Common myeloid progenitor, CD34-positive (primary cell): ENCODE measurements around the gene LOC101059915.
"Not testable (repeated sequence)": the region's sequence is repeated elsewhere in the genome, so short reads cannot be mapped to it uniquely, and the experiment has no call there.

Experiments used
- CTCF ChIA-PET: fragments of 350-600 bp; sonication (Branson Sonifier 250); formaldehyde crosslinking; loops from one replicate; lab custom pipeline; 2021; ENCODE audit warnings: antibody characterized with exemption; lab: Charles Lee
- POLR2A ChIA-PET: fragments of 350-600 bp; sonication (Branson Sonifier 250); formaldehyde crosslinking; loops from one replicate; lab custom pipeline; 2021; ENCODE audit warnings: antibody characterized with exemption; lab: Charles Lee
- DNase-seq, 3 donors: peaks; one replicate each; pipeline versions ENCODE4 v3.0.0 to v3.0.0-alpha.2; 2013
- H3K27ac ChIP-seq, 2 experiments: 1 replicate in 1 of 2; 2 replicates in 1 of 2; pipeline ENCODE4 v1.7.0; 2013; ENCODE audit warnings: inconsistent platforms in 2 of 2, low read length in 2 of 2, mild to moderate bottlenecking in 2 of 2, low read depth in 1 of 2, moderate library complexity in 1 of 2; ENCODE audit not compliant: severe bottlenecking in 2 of 2, insufficient read depth in 1 of 2, poor library complexity in 1 of 2
- H3K27me3 ChIP-seq, 5 experiments: replicated peaks in 2 of 5; 1 replicate in 3 of 5; 2 replicates in 2 of 5; pipeline versions ENCODE4 v1.6.1 to v1.7.0; 2013; ENCODE audit warnings: low read length in 4 of 5, mild to moderate bottlenecking in 2 of 5, moderate library complexity in 2 of 5, inconsistent platforms in 1 of 5; ENCODE audit not compliant: insufficient read depth in 5 of 5, control insufficient read depth in 4 of 5
- H3K36me3 ChIP-seq, 4 experiments: 1 replicate in 2 of 4; 2 replicates in 2 of 4; pipeline versions ENCODE4 v1.6.1 to v1.7.0; 2013; ENCODE audit warnings: low read length in 3 of 4, control low read depth in 1 of 4, mild to moderate bottlenecking in 1 of 4; ENCODE audit not compliant: control insufficient read depth in 4 of 4, insufficient read depth in 4 of 4
- H3K4me1 ChIP-seq, 4 experiments: 1 replicate in 3 of 4; 2 replicates in 1 of 4; pipeline versions ENCODE4 v1.6.1 to v1.7.1; 2013; ENCODE audit warnings: low read length in 3 of 4, mild to moderate bottlenecking in 3 of 4, control low read depth in 1 of 4, inconsistent platforms in 1 of 4, moderate library complexity in 1 of 4; ENCODE audit not compliant: control insufficient read depth in 4 of 4, insufficient read depth in 4 of 4; ENCODE audit errors: control extremely low read depth in 1 of 4
- H3K4me3 ChIP-seq, 7 experiments: 1 replicate in 4 of 7; 2 replicates in 3 of 7; pipeline versions ENCODE4 v1.5.1 to v1.7.0; 2013; ENCODE audit warnings: mild to moderate bottlenecking in 7 of 7, low read length in 6 of 7, moderate library complexity in 6 of 7, inconsistent platforms in 2 of 7, low read depth in 2 of 7, control low read depth in 1 of 7; ENCODE audit not compliant: insufficient read depth in 4 of 7, control insufficient read depth in 1 of 7; ENCODE audit errors: extremely low read depth in 1 of 7
- H3K9me3 ChIP-seq, 5 experiments: 1 replicate in 4 of 5; 2 replicates in 1 of 5; pipeline versions ENCODE4 v1.6.1 to v1.7.1; 2013; ENCODE audit warnings: low read length in 4 of 5, mild to moderate bottlenecking in 2 of 5, inconsistent platforms in 1 of 5, low read depth in 1 of 5, moderate library complexity in 1 of 5; ENCODE audit not compliant: control insufficient read depth in 4 of 5, insufficient read depth in 2 of 5; ENCODE audit errors: control extremely low read depth in 1 of 5
- WGBS: methylation state at CpG from one replicate; pipeline ENCODE4 v1.1.5; 2013; ENCODE audit not compliant: insufficient coverage; 5-methylcytosine and 5-hydroxymethylcytosine counted together

Gene LOC101059915

GRCh38 chrX:71669947-71670346, 2.6 kb downstream of the LOC101059915 start:
- peak in 2 of 3 donors; percentile 28 to 33 for DNase-seq
- peaks cover 0 to 16% (median 7%) of the 10 kb centered on the region in 4 experiments for H3K4me1 ChIP-seq
- peaks cover 0 to 39% (median 6%) of the 10 kb centered on the region in 5 experiments for H3K27me3 ChIP-seq
- POLR2A ChIA-PET, H3K4me3 ChIP-seq, H3K36me3 ChIP-seq, H3K9me3 ChIP-seq, H3K27ac ChIP-seq: not testable (repeated sequence)
- CTCF ChIA-PET, result interaction anchor here (0.7 to 1.9 kb wide), 4 partner anchors 8 to 442 kb away, joined by 3 to 4 read pairs (median 4); no protein-coding TSS in a partner anchor
- WGBS, result 35% methylated on average over 8 of the region's 10 CpGs

- WGBS, result 42% methylated on average over 12 of the region's 12 CpGs
- Histone ChIP-seq H3K27ac (no peak overlapping the region), H3K27me3 (peaks cover 0 to 42% (median 6%) of the 10 kb centered on the region in 5 experiments), H3K36me3 (no peaks in the 10 kb centered on the region), H3K4me3 (peak overlapping the region in 2 of 7 experiments; percentile 8 to 11), H3K4me1 (peaks cover 0 to 16% (median 7%) of the 10 kb centered on the region in 4 experiments), H3K9me3 (no peaks in the 10 kb centered on the region)
- peak; percentile 23 to 64 (median 55) for DNase-seq
- ChIA-PET POLR2A (no interaction called here), CTCF (no interaction called here)
Measured at GRCh38 chrX:71671043-71671780, 3.9 kb downstream of the LOC101059915 start.

GRCh38 chrX:71671938-71672337, 4.6 kb downstream of the LOC101059915 start:
- WGBS, result 97% methylated on average over 10 of the region's 11 CpGs
- Histone ChIP-seq H3K4me3 (no peak overlapping the region), H3K4me1 (peaks cover 0 to 16% (median 7%) of the 10 kb centered on the region in 4 experiments), H3K9me3 (no peaks in the 10 kb centered on the region), H3K36me3 (no peaks in the 10 kb centered on the region), H3K27ac (no peak overlapping the region), H3K27me3 (peaks cover 0 to 41% (median 6%) of the 10 kb centered on the region in 5 experiments)
- peak in 1 of 3 donors; percentile 28 for DNase-seq
- CTCF ChIA-PET, result no interaction called here
- POLR2A ChIA-PET, result interaction anchor here (0.7 kb wide), 1 partner anchor 444 kb away, joined by 3 read pairs; no protein-coding TSS in a partner anchor

GRCh38 chrX:71675636-71676035, 8.3 kb downstream of the LOC101059915 start:
- H3K4me3 ChIP-seq, DNase-seq, H3K27ac ChIP-seq, H3K36me3 ChIP-seq, H3K9me3 ChIP-seq, CTCF ChIA-PET, POLR2A ChIA-PET: not testable (repeated sequence)
- Histone ChIP-seq H3K4me1 (peaks cover 0 to 12% (median 6%) of the 10 kb centered on the region in 4 experiments), H3K27me3 (peaks cover 0 to 19% (median 5%) of the 10 kb centered on the region in 5 experiments)
- 96% methylated on average over 23 of the region's 23 CpGs for WGBS

GRCh38 chrX:71676068-71676795, 8.9 kb downstream of the LOC101059915 start:
- CTCF ChIA-PET, H3K27ac ChIP-seq, DNase-seq, H3K4me3 ChIP-seq, POLR2A ChIA-PET, H3K36me3 ChIP-seq, H3K9me3 ChIP-seq, H3K4me1 ChIP-seq: not testable (repeated sequence)
- H3K27me3 ChIP-seq, result peaks cover 0 to 21% (median 5%) of the 10 kb centered on the region in 5 experiments
- WGBS, result 86% methylated on average over 36 of the region's 43 CpGs

GRCh38 chrX:71677195-71677594, 9.8 kb downstream of the LOC101059915 start:
- H3K9me3 ChIP-seq, DNase-seq, POLR2A ChIA-PET, CTCF ChIA-PET, H3K4me1 ChIP-seq, H3K4me3 ChIP-seq, H3K27ac ChIP-seq, H3K36me3 ChIP-seq: not testable (repeated sequence)
- WGBS, result 100% methylated on average over 1 of the region's 6 CpGs
- H3K27me3 ChIP-seq, result peaks cover 0 to 13% (median 3%) of the 10 kb centered on the region in 5 experiments
